NCI-H2171 treated with DMSO at 0.1 percent for 48 hours (cell line): ENCODE measurements around the gene FGF3.

Experiments used
- DNase-seq: peaks from one replicate; lab custom pipeline; 2025; lab: John Stamatoyannopoulos, UW

FGF3 gene

DNA sequence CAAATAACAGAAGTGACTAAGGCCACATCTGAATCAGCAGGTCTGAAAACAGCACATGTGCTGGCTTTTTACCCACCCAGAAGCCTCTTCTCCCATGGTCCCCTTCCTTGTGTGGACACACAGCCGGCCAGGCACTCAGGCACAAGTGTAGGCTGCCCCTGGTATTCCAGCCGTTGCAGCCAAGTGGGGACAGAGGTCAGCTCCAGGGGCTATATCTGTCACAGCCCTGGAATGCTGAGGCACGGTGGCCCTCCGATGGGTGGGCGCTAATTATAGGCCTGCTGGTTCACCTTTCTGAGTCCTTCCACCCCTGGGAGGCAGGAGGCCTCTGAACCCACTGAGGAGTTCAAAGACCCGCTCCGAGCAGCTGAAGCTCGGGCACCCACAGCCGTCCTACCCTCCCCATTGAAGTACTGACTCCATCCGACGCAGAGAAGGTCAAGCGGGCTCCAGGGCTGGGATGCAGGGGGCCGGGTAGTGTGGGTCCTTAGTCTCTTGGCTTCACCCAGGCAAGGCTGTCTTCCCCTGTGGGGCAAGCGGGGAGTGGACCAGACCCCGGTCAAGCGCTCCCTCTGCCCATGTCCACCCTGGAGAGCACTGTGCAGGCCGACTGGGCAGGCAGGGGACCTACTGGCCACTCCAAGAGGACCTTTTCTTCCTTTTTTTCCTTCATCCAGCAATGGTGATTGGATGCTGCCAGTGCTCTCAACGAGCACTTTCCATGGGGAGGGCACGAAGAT lies 14.3 kb downstream of the FGF3 start:
- DNase-seq: no peak

GRCh38 chr11:69803604-69804218 lies 15.5 kb downstream of the FGF3 start:
- no peak for DNase-seq

- no peak for DNase-seq
Measured at GRCh38 chr11:69803022-69803421, 16.2 kb downstream of the FGF3 start.

DNA sequence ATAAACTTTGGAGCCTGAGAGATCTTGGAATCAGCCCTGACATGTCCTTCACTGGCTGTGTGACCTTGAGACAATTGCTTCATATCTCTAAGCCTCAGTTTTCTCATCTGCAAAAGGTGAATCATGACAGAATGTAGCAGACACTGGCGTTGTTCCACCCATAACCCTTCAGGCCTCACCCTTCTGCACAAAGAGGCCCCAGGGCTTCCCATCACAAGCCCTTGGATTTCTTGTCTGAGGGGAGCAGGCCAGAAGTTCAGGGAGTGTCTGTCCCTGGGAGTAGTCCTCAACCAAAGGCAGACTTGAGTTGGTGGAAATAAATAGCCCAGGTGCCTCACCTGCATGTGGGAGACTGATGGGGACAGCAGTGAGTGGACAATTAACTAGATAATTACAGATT lies 16.6 kb downstream of the FGF3 start:
- DNase-seq: no peak

DNA sequence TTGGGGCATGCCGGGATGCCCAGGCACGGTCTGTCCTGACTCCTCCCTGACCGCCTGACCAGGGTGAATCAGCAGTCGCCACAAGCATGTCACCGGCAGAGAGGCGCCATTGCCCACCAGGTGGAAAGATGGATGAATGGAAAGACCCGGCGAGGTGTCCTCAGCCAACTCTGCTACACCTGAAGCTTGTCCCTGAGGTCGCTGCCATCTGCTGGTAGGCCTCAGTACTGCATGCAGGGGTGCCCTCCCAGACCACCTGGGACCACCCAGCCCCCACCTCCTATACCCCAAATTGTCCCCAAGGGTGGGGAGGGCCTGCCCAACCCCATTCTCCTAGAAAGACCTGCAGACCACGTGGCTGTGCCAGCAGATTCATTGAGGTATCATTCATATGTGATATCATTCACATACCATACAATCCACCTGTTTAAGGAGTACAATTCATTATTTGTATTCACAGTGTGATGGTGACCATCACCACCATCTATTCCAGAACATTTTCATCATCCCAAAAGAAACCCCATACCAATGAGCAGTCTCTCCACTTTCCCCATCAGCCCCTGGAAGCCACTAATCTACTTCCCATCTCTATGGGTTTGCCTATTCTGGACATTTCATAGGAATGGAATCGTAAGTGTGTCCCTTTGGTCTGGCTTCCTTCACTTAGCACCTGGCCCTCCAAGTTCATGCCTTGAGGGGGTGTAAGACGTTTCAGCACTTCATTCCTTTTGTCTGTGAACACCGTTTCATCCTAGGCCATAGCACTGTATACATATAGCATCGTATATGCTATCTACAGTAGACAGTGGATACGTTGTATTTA lies 17.5 kb downstream of the FGF3 start:
- peak; percentile 2 for DNase-seq

DNA sequence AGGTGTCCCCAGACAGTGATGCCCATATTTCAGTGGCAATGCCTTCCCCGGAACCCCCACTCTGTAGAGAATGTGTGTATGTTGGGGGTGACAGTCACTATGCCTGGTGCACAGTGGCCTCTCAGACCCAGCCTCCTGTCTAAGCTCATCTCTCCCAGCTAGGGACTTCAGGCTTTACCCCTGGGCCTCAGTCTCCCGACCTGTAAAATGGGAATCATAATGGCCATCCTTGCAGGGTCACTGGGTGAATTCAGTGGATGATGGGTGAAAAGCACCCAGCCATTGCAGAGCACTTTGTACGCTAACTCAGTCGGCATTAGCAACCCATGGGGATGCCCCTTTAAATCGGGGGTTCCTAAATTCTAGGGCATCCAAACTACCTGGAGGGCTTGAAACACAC lies 18.9 kb downstream of the FGF3 start:
- no peak for DNase-seq

GRCh38 chr11:69799582-69799981 lies 19.6 kb downstream of the FGF3 start:
- DNase-seq: peak; percentile 41

GRCh38 chr11:69799097-69799496 lies 20.1 kb downstream of the FGF3 start:
- DNase-seq: no peak

DNA sequence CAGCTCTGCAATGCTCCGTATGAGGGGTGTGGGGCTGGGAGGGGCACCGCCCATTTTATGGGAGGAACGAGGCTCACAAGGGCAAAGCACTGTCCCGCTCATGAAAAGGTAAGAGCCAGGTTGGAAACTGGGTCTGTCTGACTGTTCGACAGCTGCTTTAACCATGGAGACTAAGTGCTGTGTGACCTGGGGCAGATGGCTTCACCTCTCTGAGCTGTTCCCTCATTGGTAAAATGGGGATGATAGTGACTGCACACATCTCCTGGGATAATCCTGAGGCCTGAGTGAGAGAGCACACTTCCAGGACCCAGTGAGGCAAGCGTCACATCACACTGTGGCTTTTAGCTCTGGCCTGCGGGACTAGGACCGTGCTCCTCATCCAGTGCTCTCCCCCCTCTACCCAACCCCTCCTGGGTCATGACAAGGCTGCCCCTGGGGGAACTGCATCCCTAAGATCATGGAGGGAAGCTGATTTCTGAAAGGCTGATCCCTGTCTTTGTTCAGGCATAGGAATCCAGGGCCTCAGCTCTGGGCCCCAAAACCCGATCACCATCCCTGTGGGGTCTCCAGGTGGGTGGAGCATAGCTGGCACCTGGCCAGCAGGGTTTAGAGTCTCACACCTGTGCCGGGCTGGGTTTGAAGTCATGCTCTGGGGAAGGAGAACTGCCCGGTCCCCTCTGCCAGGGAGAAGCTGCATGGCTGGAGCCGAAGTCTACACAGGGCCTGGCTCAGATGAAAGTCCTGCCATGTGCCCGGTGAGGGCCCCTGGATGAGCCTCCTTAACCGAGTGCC lies 21.3 kb downstream of the FGF3 start:
- no peak for DNase-seq

- DNase-seq: no peak
Measured at GRCh38 chr11:69797156-69797555, 22.1 kb downstream of the FGF3 start.

DNA sequence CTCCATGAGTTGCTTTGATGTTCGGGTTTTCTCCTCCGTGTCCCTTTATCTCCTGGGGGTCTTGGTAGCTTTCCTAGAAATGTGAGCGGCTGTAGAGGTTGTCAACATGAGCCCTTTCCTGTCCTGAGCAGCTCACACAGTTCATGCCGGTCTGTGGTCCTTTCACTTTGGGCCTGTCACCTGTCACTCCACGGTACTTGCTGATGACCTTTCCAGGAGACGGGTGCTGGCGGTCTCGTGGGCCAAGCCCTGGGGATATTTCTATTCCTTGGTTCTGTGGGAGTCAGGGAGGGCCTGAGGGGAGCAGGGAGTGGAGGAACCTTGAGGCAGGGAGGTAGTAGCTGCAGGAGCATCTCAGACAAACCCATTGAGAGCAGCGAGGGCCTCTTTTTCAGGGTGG lies 23.2 kb downstream of the FGF3 start:
- DNase-seq: no peak

DNA sequence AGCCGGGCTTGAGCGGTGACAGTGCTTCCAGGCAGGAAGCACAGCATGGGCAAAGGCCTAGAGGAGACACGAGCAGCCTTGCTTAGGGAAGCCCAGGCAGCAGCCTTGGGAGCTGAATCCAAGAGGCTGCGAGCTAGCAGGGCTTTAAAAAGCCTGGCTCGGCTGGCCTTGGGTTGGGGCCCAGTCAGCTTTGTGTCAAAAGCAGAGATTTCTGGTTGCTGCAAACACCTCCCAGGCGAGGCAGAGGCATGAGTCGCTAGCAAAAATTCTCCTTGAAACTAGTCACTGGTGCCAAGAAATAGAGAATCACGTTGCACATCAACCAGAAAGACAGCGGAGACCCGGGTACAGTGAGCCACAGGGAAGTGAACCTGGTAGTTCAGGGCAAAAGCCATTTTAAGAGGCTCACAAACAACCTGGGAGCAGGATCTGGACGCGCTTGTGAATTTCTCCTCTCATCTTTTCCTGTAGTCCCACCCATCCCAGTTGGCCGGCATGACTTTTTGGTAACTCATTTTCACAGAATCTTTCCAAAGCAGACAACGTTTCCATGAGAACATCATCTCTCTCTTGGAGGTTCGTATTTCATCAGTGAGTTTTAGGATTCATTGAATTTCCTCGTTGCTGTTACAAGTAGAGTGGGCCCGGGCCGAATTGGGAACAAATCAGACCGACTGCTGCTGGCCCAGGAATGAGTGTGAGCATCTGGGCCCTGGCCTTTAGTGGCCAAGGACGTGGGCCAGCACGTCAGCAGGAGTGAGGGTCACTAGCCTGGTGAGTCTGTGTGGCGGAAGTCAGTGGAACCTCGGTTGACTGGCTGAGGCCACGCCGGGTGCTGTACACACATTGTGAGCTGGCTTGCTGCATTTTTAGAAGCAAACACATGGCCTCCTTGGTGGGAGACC lies 27.7 kb downstream of the FGF3 start:
- DNase-seq: no peak

GRCh38 chr11:69788956-69789355 lies 30.3 kb downstream of the FGF3 start:
- DNase-seq: no peak

DNA sequence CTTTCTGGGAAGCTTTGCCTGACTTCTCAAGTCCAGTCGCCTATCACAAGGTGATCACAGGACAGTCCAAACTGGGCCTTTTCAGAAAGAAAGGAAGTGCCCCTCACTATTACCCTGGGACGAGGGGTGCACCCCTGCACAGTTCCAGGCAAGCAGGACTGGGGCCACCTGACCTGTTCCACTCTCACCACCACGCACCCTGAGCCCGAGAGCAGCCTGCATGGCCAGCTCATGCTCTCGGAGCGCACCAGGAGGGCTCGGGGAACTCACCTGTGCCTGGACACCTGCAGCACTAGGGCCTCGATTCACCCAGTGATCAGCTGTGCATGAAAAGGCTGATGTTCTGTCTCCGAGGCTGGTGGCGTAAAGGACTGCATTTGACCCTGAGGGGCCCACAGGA lies 31.3 kb downstream of the FGF3 start:
- no peak for DNase-seq

- no peak for DNase-seq
Measured at GRCh38 chr11:69787457-69787856, 31.8 kb downstream of the FGF3 start.

DNA sequence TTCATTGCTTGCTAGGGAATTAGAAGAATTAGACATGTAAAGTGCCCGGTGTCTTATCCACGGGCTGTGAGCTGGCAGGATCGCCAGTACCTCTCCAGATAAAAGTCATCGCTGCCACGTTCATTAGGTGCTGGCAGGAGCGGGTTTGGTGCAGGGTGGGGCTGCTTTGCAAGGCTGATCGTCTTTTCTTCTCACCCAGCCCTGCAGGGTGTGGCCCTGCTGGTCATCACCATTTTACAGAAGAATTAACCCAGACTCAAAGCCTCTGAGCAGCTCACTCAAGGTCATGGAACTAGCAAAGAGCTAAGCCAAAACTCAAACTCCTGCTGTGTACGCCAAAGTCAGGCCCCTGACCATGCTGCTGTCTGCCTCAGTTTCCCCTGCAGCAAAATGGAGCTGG lies 38.0 kb downstream of the FGF3 start:
- no peak for DNase-seq

GRCh38 chr11:69778373-69778772 lies 40.8 kb downstream of the FGF3 start:
- DNase-seq: no peak

GRCh38 chr11:69775163-69775755 lies 44.0 kb downstream of the FGF3 start, which contains the start of gene FGF4:
TSS of gene FGF4 (minus strand) at chr11:69775341. CDS start at chr11:69775084, 257 bp downstream.
- no peak for DNase-seq

- no peak for DNase-seq
Measured at GRCh38 chr11:69774354-69775162, 44.7 kb downstream of the FGF3 start.
